KOPT-K1 (cell line): Measurements from ENCODE around the gene TRABD2A.
"Not testable (repeated sequence)": the region's sequence is repeated elsewhere in the genome, so short reads cannot be mapped to it uniquely, and the experiment has no call there.

Experiments
- H3K27ac ChIP-seq: fragments of 200-600 bp; sonication (generic); 2 replicates; pipeline ENCODE4 v1.5.1; 2016; ENCODE audit warnings: antibody characterized with exemption, mild to moderate bottlenecking, low read depth, low read length; ENCODE audit not compliant: poor library complexity, severe bottlenecking
- H3K36me3 ChIP-seq: fragments of 200-600 bp; sonication (generic); 2 replicates; pipeline ENCODE4 v1.5.1; 2017; ENCODE audit warnings: antibody characterized with exemption, mild to moderate bottlenecking, low read length, moderate library complexity; ENCODE audit not compliant: insufficient read depth
- H3K9me3 ChIP-seq: fragments of 200-600 bp; sonication (generic); 2 replicates; pipeline ENCODE4 v1.5.1; 2017; ENCODE audit warnings: antibody characterized with exemption, low read length, mild to moderate bottlenecking; ENCODE audit not compliant: insufficient read depth, poor library complexity, severe bottlenecking

The TRABD2A gene

GRCh38 chr2:84875619-84876018 is 5.3 kb downstream of the TRABD2A start:
- not testable (repeated sequence) for H3K27ac ChIP-seq, H3K9me3 ChIP-seq, H3K36me3 ChIP-seq

GRCh38 chr2:84875213-84875560 is 5.7 kb downstream of the TRABD2A start:
- Histone ChIP-seq H3K36me3 (no peaks in the 10 kb centered on the region), H3K27ac (no peak overlapping the region), H3K9me3 (no peaks in the 10 kb centered on the region)

GRCh38 chr2:84874381-84875212 is 6.3 kb downstream of the TRABD2A start:
- H3K27ac ChIP-seq: no peak overlapping the region
- no peaks in the 10 kb centered on the region for H3K9me3 ChIP-seq
- no peaks in the 10 kb centered on the region for H3K36me3 ChIP-seq

GRCh38 chr2:84873350-84873749 is 7.5 kb downstream of the TRABD2A start:
- Histone ChIP-seq H3K9me3 (no peaks in the 10 kb centered on the region), H3K36me3 (no peaks in the 10 kb centered on the region)

GRCh38 chr2:84872691-84873090 is 8.2 kb downstream of the TRABD2A start:
- H3K36me3 ChIP-seq, H3K9me3 ChIP-seq, H3K27ac ChIP-seq: not testable (repeated sequence)

More at GRCh38 chr2:84873350-84873749, 7.5 kb downstream of the TRABD2A start:
- H3K27ac ChIP-seq: no peak overlapping the region

GRCh38 chr2:84870306-84870705 is 10.6 kb downstream of the TRABD2A start:
- Histone ChIP-seq H3K27ac (no peak overlapping the region), H3K9me3 (no peaks in the 10 kb centered on the region), H3K36me3 (no peaks in the 10 kb centered on the region)

- H3K9me3 ChIP-seq, H3K27ac ChIP-seq, H3K36me3 ChIP-seq: not testable (repeated sequence)
These were observed 12.6 kb downstream of the TRABD2A start for GRCh38 chr2:84868327-84868726.

GRCh38 chr2:84866122-84866521 is 14.8 kb downstream of the TRABD2A start:
- H3K9me3 ChIP-seq: no peaks in the 10 kb centered on the region
- no peak overlapping the region for H3K27ac ChIP-seq
- H3K36me3 ChIP-seq: no peaks in the 10 kb centered on the region

GRCh38 chr2:84865181-84865783 is 15.6 kb downstream of the TRABD2A start:
- no peak overlapping the region for H3K27ac ChIP-seq
- H3K9me3 ChIP-seq: no peaks in the 10 kb centered on the region
- no peaks in the 10 kb centered on the region for H3K36me3 ChIP-seq

- H3K36me3 ChIP-seq: no peaks in the 10 kb centered on the region
- H3K27ac ChIP-seq: no peak overlapping the region
- no peaks in the 10 kb centered on the region for H3K9me3 ChIP-seq
These were observed 18.9 kb downstream of the TRABD2A start for GRCh38 chr2:84862006-84862405.

GRCh38 chr2:84861539-84861938 is 19.3 kb downstream of the TRABD2A start:
- Histone ChIP-seq H3K9me3 (no peaks in the 10 kb centered on the region), H3K36me3 (no peaks in the 10 kb centered on the region)

GRCh38 chr2:84858937-84859336 is 21.9 kb downstream of the TRABD2A start:
- H3K27ac ChIP-seq: no peak overlapping the region
- no peaks in the 10 kb centered on the region for H3K36me3 ChIP-seq
- H3K9me3 ChIP-seq: no peaks in the 10 kb centered on the region

More at GRCh38 chr2:84861539-84861938, 19.3 kb downstream of the TRABD2A start:
- H3K27ac ChIP-seq: no peak overlapping the region

GRCh38 chr2:84858123-84858522 is 22.8 kb downstream of the TRABD2A start:
- Histone ChIP-seq H3K9me3 (peaks cover 3% of the 10 kb centered on the region), H3K27ac (no peak overlapping the region)

GRCh38 chr2:84857566-84857965 is 23.3 kb downstream of the TRABD2A start:
- H3K36me3 ChIP-seq: no peaks in the 10 kb centered on the region
- H3K27ac ChIP-seq: no peak overlapping the region
- peaks cover 5% of the 10 kb centered on the region for H3K9me3 ChIP-seq

More at GRCh38 chr2:84858123-84858522, 22.8 kb downstream of the TRABD2A start:
- H3K36me3 ChIP-seq: no peaks in the 10 kb centered on the region

GRCh38 chr2:84856787-84857186 is 24.1 kb downstream of the TRABD2A start:
- H3K27ac ChIP-seq: no peak overlapping the region
- peaks cover 5% of the 10 kb centered on the region for H3K9me3 ChIP-seq
- H3K36me3 ChIP-seq: no peaks in the 10 kb centered on the region

GRCh38 chr2:84855731-84856130 is 25.2 kb downstream of the TRABD2A start:
- peaks cover 5% of the 10 kb centered on the region for H3K9me3 ChIP-seq
- H3K27ac ChIP-seq: no peak overlapping the region
- no peaks in the 10 kb centered on the region for H3K36me3 ChIP-seq
